Left colon (tissue), 2 donors: ENCODE results near the gene GLI2. TPM values are rescaled to one million over a fixed set of nuclear protein-coding genes. Genes with fewer than 3 reads are reported as not detected.
A peak's percentile ranks its signal among the peaks of the same experiment; 100 is the strongest.

Experiments used
- ATAC-seq: fragments of 200-7000 bp; cut with Tn5 transposase; one replicate; pipeline ENCODE4 v1.9.1; 2020; ENCODE audit warnings: mild to moderate bottlenecking, moderate library complexity
- DNase-seq, 2 donors: peaks; one replicate each; pipeline ENCODE4 v3.0.0-alpha.2; 2020
- intact Hi-C, 2 donors: fragments of 100-400 bp; cut with DNase I in 1 of 2; cut with micrococcal nuclease in 1 of 2; formaldehyde crosslinking; loops; one replicate each; pipeline versions ENCODE4 v1.11.2 to v1.14.0; 2022; cut with DNase I, micrococcal nuclease
- total RNA-seq, 2 donors: library from RNA; stranded (reverse); fragmentation: NEBNext Ultra II Directional; extraction: Animal tissue kit (Norgen Biotek cat#: 25700); gene quantifications; one replicate each; pipeline ENCODE4 v1.2.1, GENCODE V29; 2021
- donor health status: DM: no; HTN: no; CAD: no.
- donor health status: DM: yes; HTN: yes; CAD: no.

Gene GLI2
- total RNA-seq, 2 donors from 2014 or later = 1.4 to 4.0 TPM

- no peak for DNase-seq
- ATAC-seq = no peak
- intact Hi-C loops = no loop called here
These were observed 577 bp upstream of the GLI2 start for GRCh38 chr2:120734930-120735651.

- intact Hi-C loops = no loop called here
- DNase-seq (peak in 1 of 2 donors; percentile 19), ATAC-seq (no peak)
These were observed 545 bp downstream of the GLI2 start for GRCh38 chr2:120736202-120736623.

GRCh38 chr2:120736624-120737339, 1.1 kb downstream of the GLI2 start:
- ATAC-seq = no peak
- intact Hi-C loops = no loop called here

GRCh38 chr2:120737340-120738101, 1.9 kb downstream of the GLI2 start:
- ATAC-seq = peak; percentile 85
- DNase-seq = peak; percentile 61 to 79
- intact Hi-C loops = no loop called here

More at GRCh38 chr2:120736624-120737339, 1.1 kb downstream of the GLI2 start:
- peak in 1 of 2 donors; percentile 36 for DNase-seq

GRCh38 chr2:120738117-120738516, 2.4 kb downstream of the GLI2 start:
- ATAC-seq (no peak), DNase-seq (no peak)
- intact Hi-C loops = no loop called here

- DNase-seq (peak in 1 of 2 donors; percentile 44), ATAC-seq (no peak)
- intact Hi-C loops = no loop called here
These were observed 3.2 kb downstream of the GLI2 start for GRCh38 chr2:120738786-120739437.

GRCh38 chr2:120739438-120740090, 3.9 kb downstream of the GLI2 start:
- ATAC-seq (peak; percentile 82), DNase-seq (peak in 1 of 2 donors; percentile 54)
- intact Hi-C loops = no loop called here

GRCh38 chr2:120740375-120740764, 4.7 kb downstream of the GLI2 start:
- ATAC-seq = no peak
- DNase-seq = no peak

GRCh38 chr2:120740765-120741524, 5.3 kb downstream of the GLI2 start:
- intact Hi-C loops = no loop called here
- peak in 1 of 2 donors; percentile 15 for DNase-seq
- ATAC-seq = no peak

More at GRCh38 chr2:120740375-120740764, 4.7 kb downstream of the GLI2 start:
- intact Hi-C loops = no loop called here

- DNase-seq (no peak), ATAC-seq (no peak)
- intact Hi-C loops = no loop called here
These were observed 6.2 kb downstream of the GLI2 start for GRCh38 chr2:120741571-120742561.

- no peak for ATAC-seq
- intact Hi-C loops = no loop called here
- no peak for DNase-seq
These were observed 8.0 kb downstream of the GLI2 start for GRCh38 chr2:120743657-120744056.

- intact Hi-C loops = no loop called here
- no peak for DNase-seq
- ATAC-seq = no peak
These were observed 9.1 kb downstream of the GLI2 start for GRCh38 chr2:120744817-120745216.

- no peak for DNase-seq
- intact Hi-C loops = no loop called here
- ATAC-seq = no peak
These were observed 9.9 kb downstream of the GLI2 start for GRCh38 chr2:120745420-120746111.

GRCh38 chr2:120746144-120746543, 10.5 kb downstream of the GLI2 start:
- intact Hi-C loops = no loop called here
- DNase-seq (no peak), ATAC-seq (no peak)

GRCh38 chr2:120747281-120747680, 11.6 kb downstream of the GLI2 start:
- DNase-seq (no peak), ATAC-seq (no peak)
- intact Hi-C loops = no loop called here

GRCh38 chr2:120747706-120748105, 12.0 kb downstream of the GLI2 start:
- DNase-seq (no peak), ATAC-seq (no peak)
- intact Hi-C loops = no loop called here
